ENCODE results near the gene KDM6A.
A peak's percentile ranks its signal among the peaks of the same experiment; 100 is the strongest.
"Not testable (repeated sequence)": the region's sequence is repeated elsewhere in the genome, so short reads cannot be mapped to it uniquely, and the experiment has no call there.

The KDM6A gene

GRCh38 chrX:44874420-44875184 is 1.6 kb downstream of the KDM6A start:
- H3K4me3 Mint-ChIP-seq = peak overlapping the region; percentile 79
- H3K27ac Mint-ChIP-seq = peak overlapping the region; percentile 89
- no peaks in the 10 kb centered on the region for H3K36me3 Mint-ChIP-seq (ENCODE audit: low read depth)
- H3K9me3 Mint-ChIP-seq = no peaks in the 10 kb centered on the region
- H3K27me3 Mint-ChIP-seq = no peaks in the 10 kb centered on the region
- no peaks in the 10 kb centered on the region for H3K4me1 Mint-ChIP-seq (ENCODE audit: low read depth)
- intact Hi-C loops (cut with micrococcal nuclease) = loop anchor here (5.0 to 10.0 kb wide), 2 partner anchors 43 to 330 kb away; partner anchors contain the start of gene FUNDC1

- intact Hi-C loops (cut with micrococcal nuclease) = loop anchor here (10.0 kb wide), 1 partner anchor 330 kb away; the partner anchor contains the start of gene FUNDC1
- Mint-ChIP-seq H3K9me3 (no peaks in the 10 kb centered on the region), H3K27ac (peak overlapping the region; percentile 89), H3K4me3 (peak overlapping the region; percentile 79), H3K36me3 (ENCODE audit: low read depth) (no peaks in the 10 kb centered on the region), H3K4me1 (ENCODE audit: low read depth) (no peaks in the 10 kb centered on the region), H3K27me3 (no peaks in the 10 kb centered on the region)
These were observed 2.1 kb downstream of the KDM6A start for GRCh38 chrX:44875185-44875489.

- Mint-ChIP-seq H3K9me3 (no peaks in the 10 kb centered on the region), H3K4me1 (ENCODE audit: low read depth) (no peaks in the 10 kb centered on the region), H3K27me3 (no peaks in the 10 kb centered on the region), H3K27ac (no peak overlapping the region), H3K36me3 (ENCODE audit: low read depth) (no peaks in the 10 kb centered on the region), H3K4me3 (no peak overlapping the region)
- intact Hi-C loops (cut with micrococcal nuclease) = loop anchor here (10.0 kb wide), 1 partner anchor 331 kb away; the partner anchor contains the start of gene FUNDC1
These were observed 3.1 kb downstream of the KDM6A start for GRCh38 chrX:44876086-44876485.

GRCh38 chrX:44876767-44877166 is 3.8 kb downstream of the KDM6A start:
- H3K27ac Mint-ChIP-seq = no peak overlapping the region
- no peaks in the 10 kb centered on the region for H3K9me3 Mint-ChIP-seq
- intact Hi-C loops (cut with micrococcal nuclease) = loop anchor here (10.0 kb wide), 1 partner anchor 332 kb away; the partner anchor contains the start of gene FUNDC1
- H3K4me3 Mint-ChIP-seq = no peak overlapping the region
- H3K36me3 Mint-ChIP-seq (ENCODE audit: low read depth) = no peaks in the 10 kb centered on the region
- H3K4me1 Mint-ChIP-seq (ENCODE audit: low read depth) = peaks cover 5% of the 10 kb centered on the region
- no peaks in the 10 kb centered on the region for H3K27me3 Mint-ChIP-seq

GRCh38 chrX:44878780-44879179 is 5.8 kb downstream of the KDM6A start:
- peaks cover 10% of the 10 kb centered on the region for H3K4me1 Mint-ChIP-seq (ENCODE audit: low read depth)
- H3K36me3 Mint-ChIP-seq (ENCODE audit: low read depth) = no peaks in the 10 kb centered on the region
- H3K9me3 Mint-ChIP-seq = no peaks in the 10 kb centered on the region
- no peak overlapping the region for H3K27ac Mint-ChIP-seq
- intact Hi-C loops (cut with micrococcal nuclease) = loop anchor here (10.0 kb wide), 1 partner anchor 334 kb away; the partner anchor contains the start of gene FUNDC1
- no peak overlapping the region for H3K4me3 Mint-ChIP-seq
- H3K27me3 Mint-ChIP-seq = no peaks in the 10 kb centered on the region

GRCh38 chrX:44881549-44881948 is 8.6 kb downstream of the KDM6A start:
- no peaks in the 10 kb centered on the region for H3K36me3 Mint-ChIP-seq (ENCODE audit: low read depth)
- no peaks in the 10 kb centered on the region for H3K27me3 Mint-ChIP-seq
- no peak overlapping the region for H3K27ac Mint-ChIP-seq
- intact Hi-C loops (cut with micrococcal nuclease) = no loop called here
- H3K4me3 Mint-ChIP-seq = no peak overlapping the region
- H3K9me3 Mint-ChIP-seq = no peaks in the 10 kb centered on the region
- peaks cover 22% of the 10 kb centered on the region for H3K4me1 Mint-ChIP-seq (ENCODE audit: low read depth)

- H3K27me3 Mint-ChIP-seq = no peaks in the 10 kb centered on the region
- H3K4me3 Mint-ChIP-seq = no peak overlapping the region
- no peak overlapping the region for H3K27ac Mint-ChIP-seq
- intact Hi-C loops (cut with micrococcal nuclease) = no loop called here
- H3K36me3 Mint-ChIP-seq (ENCODE audit: low read depth) = no peaks in the 10 kb centered on the region
- H3K9me3 Mint-ChIP-seq = no peaks in the 10 kb centered on the region
- peaks cover 22% of the 10 kb centered on the region for H3K4me1 Mint-ChIP-seq (ENCODE audit: low read depth)
These were observed 9.6 kb downstream of the KDM6A start for GRCh38 chrX:44882635-44883034.

- Mint-ChIP-seq H3K36me3 (ENCODE audit: low read depth) (no peaks in the 10 kb centered on the region), H3K9me3 (no peaks in the 10 kb centered on the region), H3K4me1 (ENCODE audit: low read depth) (peaks cover 24% of the 10 kb centered on the region), H3K27me3 (no peaks in the 10 kb centered on the region), H3K27ac (no peak overlapping the region), H3K4me3 (no peak overlapping the region)
- intact Hi-C loops (cut with micrococcal nuclease) = no loop called here
These were observed 12.0 kb downstream of the KDM6A start for GRCh38 chrX:44884944-44885343.

- H3K4me1 Mint-ChIP-seq (ENCODE audit: low read depth) = peaks cover 21% of the 10 kb centered on the region
- H3K4me3 Mint-ChIP-seq = no peak overlapping the region
- no peak overlapping the region for H3K27ac Mint-ChIP-seq
- H3K27me3 Mint-ChIP-seq = no peaks in the 10 kb centered on the region
- H3K9me3 Mint-ChIP-seq = no peaks in the 10 kb centered on the region
- intact Hi-C loops (cut with micrococcal nuclease) = no loop called here
- no peaks in the 10 kb centered on the region for H3K36me3 Mint-ChIP-seq (ENCODE audit: low read depth)
These were observed 16.8 kb downstream of the KDM6A start for GRCh38 chrX:44889824-44890223.

GRCh38 chrX:44890247-44890646 is 17.3 kb downstream of the KDM6A start:
- intact Hi-C loops (cut with micrococcal nuclease) = no loop called here
- H3K27me3 Mint-ChIP-seq = no peaks in the 10 kb centered on the region
- H3K4me1 Mint-ChIP-seq (ENCODE audit: low read depth) = peaks cover 18% of the 10 kb centered on the region
- no peaks in the 10 kb centered on the region for H3K9me3 Mint-ChIP-seq
- H3K36me3 Mint-ChIP-seq (ENCODE audit: low read depth) = peaks cover 1% of the 10 kb centered on the region
- H3K27ac Mint-ChIP-seq = no peak overlapping the region
- H3K4me3 Mint-ChIP-seq = no peak overlapping the region

- H3K27me3 Mint-ChIP-seq; H3K4me3 Mint-ChIP-seq; H3K27ac Mint-ChIP-seq; H3K9me3 Mint-ChIP-seq; intact Hi-C loops (cut with micrococcal nuclease); H3K36me3 Mint-ChIP-seq (ENCODE audit: low read depth): not testable (repeated sequence)
- H3K4me1 Mint-ChIP-seq (ENCODE audit: low read depth) = peaks cover 18% of the 10 kb centered on the region
These were observed 17.7 kb downstream of the KDM6A start for GRCh38 chrX:44890687-44891086.

GRCh38 chrX:44891642-44892041 is 18.7 kb downstream of the KDM6A start:
- H3K4me3 Mint-ChIP-seq = no peak overlapping the region
- peaks cover 18% of the 10 kb centered on the region for H3K4me1 Mint-ChIP-seq (ENCODE audit: low read depth)
- H3K27ac Mint-ChIP-seq = no peak overlapping the region
- intact Hi-C loops (cut with micrococcal nuclease) = no loop called here
- H3K36me3 Mint-ChIP-seq (ENCODE audit: low read depth) = peaks cover 6% of the 10 kb centered on the region
- H3K27me3 Mint-ChIP-seq = no peaks in the 10 kb centered on the region
- no peaks in the 10 kb centered on the region for H3K9me3 Mint-ChIP-seq

GRCh38 chrX:44896876-44897186 is 23.8 kb downstream of the KDM6A start:
- intact Hi-C loops (cut with micrococcal nuclease) = no loop called here
- Mint-ChIP-seq H3K36me3 (ENCODE audit: low read depth) (peaks cover 6% of the 10 kb centered on the region), H3K27me3 (no peaks in the 10 kb centered on the region), H3K4me3 (no peak overlapping the region), H3K27ac (no peak overlapping the region), H3K9me3 (no peaks in the 10 kb centered on the region), H3K4me1 (ENCODE audit: low read depth) (peaks cover 28% of the 10 kb centered on the region)

- Mint-ChIP-seq H3K36me3 (ENCODE audit: low read depth) (peaks cover 6% of the 10 kb centered on the region), H3K4me1 (ENCODE audit: low read depth) (peaks cover 28% of the 10 kb centered on the region), H3K27ac (no peak overlapping the region), H3K4me3 (no peak overlapping the region), H3K27me3 (no peaks in the 10 kb centered on the region), H3K9me3 (no peaks in the 10 kb centered on the region)
- intact Hi-C loops (cut with micrococcal nuclease) = no loop called here
These were observed 24.6 kb downstream of the KDM6A start for GRCh38 chrX:44897539-44897938.

Data from dendritic cell treated with granulocyte-macrophage colony-stimulating factor and Interleukin-4, amounts not matched to agents 40 ng/mL and 50 ng/mL, for 4 days (primary cell).